Cardiac muscle cell (in vitro differentiated cells and primary cell): Measurements from ENCODE around the gene CELF2. TPM values are rescaled to one million over a fixed set of nuclear protein-coding genes. Genes with fewer than 3 reads are reported as not detected.
"Not testable (repeated sequence)": the region's sequence is repeated elsewhere in the genome, so short reads cannot be mapped to it uniquely, and the experiment has no call there.

ENCODE experiments used
- DNase-seq, 2 donors: peaks; one replicate each; pipeline versions ENCODE4 v3.0.0 to v3.0.0-alpha.2; 2010 to 2017; ENCODE audit warnings: low read depth in 1 of 2, low spot score in 1 of 2
- H3K27ac ChIP-seq: fragments of 200-600 bp; sonication (generic); 2 replicates; pipeline ENCODE4 v1.5.1; 2016
- H3K27me3 ChIP-seq: fragments of 200-600 bp; sonication (generic); 2 replicates; pipeline ENCODE4 v1.6.0; 2016; ENCODE audit warnings: control low read depth
- H3K36me3 ChIP-seq: fragments of 200-600 bp; sonication (generic); 2 replicates; pipeline ENCODE4 v1.5.1; 2016; ENCODE audit warnings: control low read depth
- H3K4me1 ChIP-seq: fragments of 200-600 bp; sonication (generic); 2 replicates; pipeline ENCODE4 v1.8.1; 2017; ENCODE audit warnings: low read depth, mild to moderate bottlenecking, mixed run types
- H3K4me3 ChIP-seq: fragments of 200-600 bp; sonication (generic); 2 replicates; pipeline ENCODE4 v1.5.1; 2016; ENCODE audit warnings: mild to moderate bottlenecking
- H3K9me3 ChIP-seq: fragments of 200-600 bp; sonication (generic); 2 replicates; pipeline ENCODE4 v1.5.1; 2017; ENCODE audit warnings: low read depth, mild to moderate bottlenecking, control low read depth
- polyA plus RNA-seq: library from polyadenylated mRNA; unstranded; fragments of >200 nt; fragmentation: Nextera tagmentation; extraction: Ambion mirVana; gene quantifications from 2 replicates; pipeline ENCODE4 v1.2.1, GENCODE V29; 2016
- total RNA-seq: library from RNA; depleted of rRNA; stranded (reverse); fragments of >200 nt; gene quantifications from 2 replicates; pipeline ENCODE4 v1.2.3, GENCODE V29; 2016
- TF ChIP-seq, protein P1 (sequence below): IDR thresholded peaks from 2 replicates; pipeline ENCODE4 v1.5.1; 2012; ENCODE audit warnings: low read depth, mild to moderate bottlenecking, low read length

Gene CELF2
- total and polyA plus RNA-seq, 2 experiments from 2014 or later: 66.9 to 82.7 TPM

DNA sequence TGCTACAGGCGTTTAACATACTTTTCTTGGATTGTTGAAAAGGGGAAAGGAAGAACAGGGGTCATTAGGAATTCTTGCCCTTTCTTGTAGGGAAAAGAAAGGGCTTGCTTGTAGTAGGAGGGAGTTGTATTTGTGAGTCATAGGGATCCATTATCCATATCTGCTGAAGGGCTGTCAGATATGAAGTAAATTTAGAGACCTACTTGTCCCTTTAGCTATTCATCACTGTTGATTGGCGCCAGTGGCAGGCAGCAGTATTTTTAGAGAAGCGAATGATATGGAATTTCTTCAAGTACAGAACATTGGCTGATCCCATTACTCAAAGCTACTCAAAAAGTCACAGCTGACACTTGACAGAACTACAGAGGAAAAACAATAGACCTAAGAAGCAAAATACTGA is 97.7 kb downstream of the CELF2 start:
- no peaks in the 10 kb centered on the region for H3K9me3 ChIP-seq
- TF ChIP-seq, protein P1, sequence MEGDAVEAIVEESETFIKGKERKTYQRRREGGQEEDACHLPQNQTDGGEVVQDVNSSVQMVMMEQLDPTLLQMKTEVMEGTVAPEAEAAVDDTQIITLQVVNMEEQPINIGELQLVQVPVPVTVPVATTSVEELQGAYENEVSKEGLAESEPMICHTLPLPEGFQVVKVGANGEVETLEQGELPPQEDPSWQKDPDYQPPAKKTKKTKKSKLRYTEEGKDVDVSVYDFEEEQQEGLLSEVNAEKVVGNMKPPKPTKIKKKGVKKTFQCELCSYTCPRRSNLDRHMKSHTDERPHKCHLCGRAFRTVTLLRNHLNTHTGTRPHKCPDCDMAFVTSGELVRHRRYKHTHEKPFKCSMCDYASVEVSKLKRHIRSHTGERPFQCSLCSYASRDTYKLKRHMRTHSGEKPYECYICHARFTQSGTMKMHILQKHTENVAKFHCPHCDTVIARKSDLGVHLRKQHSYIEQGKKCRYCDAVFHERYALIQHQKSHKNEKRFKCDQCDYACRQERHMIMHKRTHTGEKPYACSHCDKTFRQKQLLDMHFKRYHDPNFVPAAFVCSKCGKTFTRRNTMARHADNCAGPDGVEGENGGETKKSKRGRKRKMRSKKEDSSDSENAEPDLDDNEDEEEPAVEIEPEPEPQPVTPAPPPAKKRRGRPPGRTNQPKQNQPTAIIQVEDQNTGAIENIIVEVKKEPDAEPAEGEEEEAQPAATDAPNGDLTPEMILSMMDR: no peak
- H3K27ac ChIP-seq: peak overlapping the region; percentile 93
- no peaks in the 10 kb centered on the region for H3K27me3 ChIP-seq
- peaks cover 82% of the 10 kb centered on the region for H3K4me1 ChIP-seq
- DNase-seq: peak in 1 of 2 donors; percentile 49
- no peak overlapping the region for H3K4me3 ChIP-seq
- no peaks in the 10 kb centered on the region for H3K36me3 ChIP-seq

DNA sequence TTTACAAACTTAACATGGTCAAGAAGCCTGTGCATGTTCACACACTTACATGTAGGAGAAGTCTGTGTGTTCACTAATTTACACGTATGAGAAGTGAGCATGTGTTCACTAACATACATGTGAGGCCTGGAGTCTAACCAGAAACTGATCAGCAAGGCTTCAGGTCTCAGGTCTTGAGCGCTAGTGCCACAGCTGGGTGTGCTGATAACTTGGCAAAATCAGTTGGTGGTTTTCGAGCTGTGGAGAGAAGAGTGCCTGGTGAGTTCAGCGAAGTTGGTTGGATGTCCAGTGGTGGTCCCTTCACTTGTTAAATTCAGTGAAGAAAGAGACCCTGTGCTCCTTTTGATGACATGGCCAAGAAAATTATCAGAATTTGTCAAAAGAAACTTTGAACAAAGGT is 98.7 kb downstream of the CELF2 start:
- Histone ChIP-seq H3K9me3 (no peaks in the 10 kb centered on the region), H3K36me3 (no peaks in the 10 kb centered on the region), H3K4me1 (peaks cover 83% of the 10 kb centered on the region), H3K4me3 (no peak overlapping the region), H3K27ac (peak overlapping the region; percentile 93), H3K27me3 (no peaks in the 10 kb centered on the region)
- TF ChIP-seq, protein P1: no peak
- DNase-seq: no peak

DNA sequence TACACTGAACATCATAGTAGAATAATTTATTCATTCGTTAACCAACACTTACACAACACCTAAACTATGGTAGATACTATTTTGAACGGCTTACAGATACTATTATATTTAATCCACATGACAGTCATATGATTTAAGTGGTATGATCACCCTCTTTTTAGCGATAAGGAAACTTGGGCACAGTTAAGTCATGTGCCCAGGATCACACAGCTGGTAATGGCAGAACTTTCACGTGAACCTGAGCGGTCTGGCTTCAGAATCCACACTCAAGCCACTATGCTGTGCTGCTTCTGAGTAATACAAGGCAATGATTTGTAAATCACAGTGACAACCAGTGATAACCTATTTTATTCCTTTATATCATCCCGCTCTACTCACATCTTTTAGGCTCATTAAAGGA is 99.1 kb downstream of the CELF2 start:
- Histone ChIP-seq H3K36me3 (no peaks in the 10 kb centered on the region), H3K4me3 (no peak overlapping the region), H3K4me1 (peaks cover 83% of the 10 kb centered on the region), H3K9me3 (no peaks in the 10 kb centered on the region), H3K27ac (peak overlapping the region; percentile 93), H3K27me3 (no peaks in the 10 kb centered on the region)
- TF ChIP-seq, protein P1: no peak
- no peak for DNase-seq

DNA sequence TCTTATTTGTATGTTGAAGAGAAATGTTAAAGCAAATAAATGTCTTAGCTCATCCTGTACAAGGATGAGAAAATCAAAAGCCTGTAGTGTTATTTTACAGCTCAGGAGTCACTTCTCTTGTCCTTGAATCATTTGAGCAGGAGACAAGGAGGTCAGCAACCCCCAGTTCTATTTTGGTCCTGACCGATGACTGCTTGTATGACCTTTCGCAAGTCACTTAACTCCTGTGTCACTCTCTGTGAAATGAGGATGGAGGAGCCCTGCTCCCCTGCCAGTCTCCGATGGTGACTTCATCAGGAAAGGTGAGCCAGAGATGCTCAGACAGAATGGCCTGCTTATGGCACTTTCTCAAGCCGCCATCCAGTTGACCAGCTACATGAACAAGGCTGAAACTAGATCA is 101.0 kb downstream of the CELF2 start:
- Histone ChIP-seq H3K4me1 (peaks cover 85% of the 10 kb centered on the region), H3K9me3 (no peaks in the 10 kb centered on the region), H3K27me3 (no peaks in the 10 kb centered on the region), H3K27ac (peak overlapping the region; percentile 93), H3K4me3 (no peak overlapping the region), H3K36me3 (no peaks in the 10 kb centered on the region)
- DNase-seq: peak in 1 of 2 donors; percentile 61
- TF ChIP-seq, protein P1: no peak

DNA sequence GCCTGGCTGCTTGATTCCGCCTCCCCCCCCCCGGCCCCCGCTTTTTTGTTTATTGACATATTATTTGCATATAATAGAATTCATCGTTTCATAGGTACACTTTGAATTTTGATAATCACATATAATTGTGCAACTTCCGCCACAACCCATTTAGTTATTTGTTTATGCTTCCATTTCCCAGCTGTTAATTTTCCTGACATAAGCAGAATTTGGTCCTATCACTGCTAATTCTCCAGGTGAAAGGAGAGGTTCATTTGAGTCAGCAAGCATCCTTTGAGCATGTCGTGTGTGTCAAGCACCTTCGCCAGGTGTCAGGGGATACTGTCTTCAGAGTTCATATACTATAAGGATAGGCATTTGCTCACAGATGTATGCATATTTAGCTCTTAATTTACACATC is 102.2 kb downstream of the CELF2 start:
- Histone ChIP-seq H3K36me3 (no peaks in the 10 kb centered on the region), H3K27ac (peak overlapping the region; percentile 31), H3K9me3 (no peaks in the 10 kb centered on the region), H3K4me1 (peaks cover 73% of the 10 kb centered on the region), H3K4me3 (no peak overlapping the region), H3K27me3 (no peaks in the 10 kb centered on the region)
- TF ChIP-seq, protein P1: no peak
- no peak for DNase-seq

DNA sequence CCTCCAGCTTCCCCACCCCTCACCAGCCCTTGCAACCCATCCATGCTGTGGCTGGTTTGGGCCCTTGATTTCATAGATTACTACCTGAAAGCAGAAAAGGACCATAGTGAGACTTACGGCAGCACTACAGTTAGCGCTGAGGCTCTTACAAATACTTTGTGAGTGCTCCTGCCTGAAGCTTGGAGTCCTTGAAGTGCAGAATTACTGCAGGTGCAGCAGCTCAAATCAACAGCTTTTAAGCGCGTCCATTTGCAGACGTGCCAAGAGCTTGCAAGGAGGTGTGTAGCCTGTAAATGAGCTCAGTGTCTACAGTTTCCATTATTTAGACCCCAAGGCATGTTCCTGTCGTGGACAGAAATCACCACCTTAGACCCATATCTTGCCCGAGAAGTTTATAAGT is 103.0 kb downstream of the CELF2 start:
- Histone ChIP-seq H3K9me3 (no peaks in the 10 kb centered on the region), H3K4me1 (peaks cover 65% of the 10 kb centered on the region), H3K27me3 (no peaks in the 10 kb centered on the region), H3K4me3 (no peak overlapping the region), H3K36me3 (no peaks in the 10 kb centered on the region), H3K27ac (peak overlapping the region; percentile 31)
- TF ChIP-seq, protein P1: no peak
- no peak for DNase-seq

DNA sequence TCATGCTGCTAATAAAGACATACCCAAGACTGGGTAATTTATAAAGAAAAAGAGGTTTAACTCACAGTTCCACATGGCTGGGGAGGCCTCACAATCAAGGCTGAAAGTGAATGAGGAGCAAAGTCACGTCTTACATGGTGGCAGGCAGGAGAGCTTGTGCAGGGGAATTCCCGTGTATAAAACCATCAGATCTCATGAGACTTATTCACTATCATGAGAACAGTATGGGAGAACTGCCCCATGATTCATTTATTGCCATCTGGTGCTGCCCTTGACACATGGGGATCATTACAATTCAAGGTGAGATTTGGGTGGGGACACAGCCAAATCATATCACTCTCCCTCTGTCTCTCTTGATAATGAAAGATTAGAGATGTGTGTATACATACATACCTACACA is 106.2 kb downstream of the CELF2 start:
- DNase-seq, H3K36me3 ChIP-seq, H3K9me3 ChIP-seq, H3K4me3 ChIP-seq, H3K27ac ChIP-seq, H3K27me3 ChIP-seq: not testable (repeated sequence)
- H3K4me1 ChIP-seq: peaks cover 35% of the 10 kb centered on the region
